ENCODE data around the gene C16orf86.

- peak in 4 of 6 experiments; percentile 13 to 35 (median 17) for TF ChIP-seq CTCF (IDR thresholded peaks at IDR 0.05)
- peak in 1 of 2 donors; percentile 42 for TF ChIP-seq POLR2A (IDR thresholded peaks at IDR 0.05)
Measured at GRCh38 chr16:67653128-67653788, 13.4 kb upstream of the C16orf86 start.

All from adrenal gland (tissue), 5 donors.